Measurements from ENCODE around the gene WDR33. TPM values are rescaled to one million over a fixed set of nuclear protein-coding genes. Genes with fewer than 3 reads are reported as not detected.
A peak's percentile ranks its signal among the peaks of the same experiment; 100 is the strongest.

Gene WDR33
- total and polyA plus RNA-seq, 2 donors from 2014 or later = 19.8 to 60.2 TPM

- intact Hi-C loops (cut with DNase I) = no loop called here
- Histone ChIP-seq H3K27me3 (ENCODE audit: control insufficient read depth, insufficient read depth, low read length) (peaks cover 5% of the 10 kb centered on the region), H3K4me3 (ENCODE audit: low read length in 3 of 3) (peak overlapping the region in 1 of 3 donors; percentile 25), H3K4me1 (ENCODE audit: control insufficient read depth in 2 of 3, insufficient read depth in 2 of 3, low read depth in 1 of 3, low read length in 3 of 3) (peaks cover 0 to 13% (median 0%) of the 10 kb centered on the region in 3 donors), H3K36me3 (ENCODE audit: control insufficient read depth in 2 of 3, insufficient read depth in 3 of 3, low read length in 3 of 3) (no peaks in the 10 kb centered on the region), H3K9me3 (ENCODE audit: control insufficient read depth in 2 of 3, insufficient read depth in 1 of 3, low read length in 3 of 3) (no peaks in the 10 kb centered on the region), H3K27ac (ENCODE audit: low read depth in 2 of 2, low read length in 2 of 2) (no peak overlapping the region), H3K9ac (ENCODE audit: low read length in 3 of 3) (no peak overlapping the region)
- no peak for DNase-seq
- TF ChIP-seq CTCF (IDR thresholded peaks at IDR 0.05; ENCODE audit: borderline replicate concordance, extremely low read depth, insufficient read depth) = no peak
- no peak for FAIRE-seq
Observed at GRCh38 chr2:127681288-127681804, 129.6 kb downstream of the WDR33 start.

- intact Hi-C loops (cut with DNase I) = no loop called here
- Histone ChIP-seq H3K36me3 (ENCODE audit: control insufficient read depth in 2 of 3, insufficient read depth in 3 of 3, low read length in 3 of 3) (no peaks in the 10 kb centered on the region), H3K27me3 (ENCODE audit: control insufficient read depth, insufficient read depth, low read length) (peaks cover 5% of the 10 kb centered on the region), H3K27ac (ENCODE audit: low read depth in 2 of 2, low read length in 2 of 2) (no peak overlapping the region), H3K4me3 (ENCODE audit: low read length in 3 of 3) (peak overlapping the region in 1 of 3 donors; percentile 25), H3K9me3 (ENCODE audit: control insufficient read depth in 2 of 3, insufficient read depth in 1 of 3, low read length in 3 of 3) (no peaks in the 10 kb centered on the region), H3K4me1 (ENCODE audit: control insufficient read depth in 2 of 3, insufficient read depth in 2 of 3, low read depth in 1 of 3, low read length in 3 of 3) (peaks cover 0 to 14% (median 0%) of the 10 kb centered on the region in 3 donors), H3K9ac (ENCODE audit: low read length in 3 of 3) (no peak overlapping the region)
- TF ChIP-seq CTCF (IDR thresholded peaks at IDR 0.05; ENCODE audit: borderline replicate concordance, extremely low read depth, insufficient read depth) = no peak
- FAIRE-seq (no peak), DNase-seq (no peak)
Observed at GRCh38 chr2:127680706-127681287, 130.2 kb downstream of the WDR33 start.

GRCh38 chr2:127679680-127680361 lies 131.2 kb downstream of the WDR33 start:
- FAIRE-seq = no peak
- Histone ChIP-seq H3K27me3 (ENCODE audit: control insufficient read depth, insufficient read depth, low read length) (peaks cover 5% of the 10 kb centered on the region), H3K4me1 (ENCODE audit: control insufficient read depth in 2 of 3, insufficient read depth in 2 of 3, low read depth in 1 of 3, low read length in 3 of 3) (peaks cover 0 to 14% (median 0%) of the 10 kb centered on the region in 3 donors), H3K27ac (ENCODE audit: low read depth in 2 of 2, low read length in 2 of 2) (no peak overlapping the region), H3K4me3 (ENCODE audit: low read length in 3 of 3) (no peak overlapping the region), H3K36me3 (ENCODE audit: control insufficient read depth in 2 of 3, insufficient read depth in 3 of 3, low read length in 3 of 3) (no peaks in the 10 kb centered on the region), H3K9ac (ENCODE audit: low read length in 3 of 3) (peak overlapping the region in 1 of 3 donors; percentile 32), H3K9me3 (ENCODE audit: control insufficient read depth in 2 of 3, insufficient read depth in 1 of 3, low read length in 3 of 3) (no peaks in the 10 kb centered on the region)
- no peak for DNase-seq
- intact Hi-C loops (cut with DNase I) = no loop called here
- no peak for TF ChIP-seq CTCF (IDR thresholded peaks at IDR 0.05; ENCODE audit: borderline replicate concordance, extremely low read depth, insufficient read depth)
